HG02884 (cell line): ENCODE data around the gene PCNX2.
"Not testable (repeated sequence)": the region's sequence is repeated elsewhere in the genome, so short reads cannot be mapped to it uniquely, and the experiment has no call there.

ENCODE experiments used
- ATAC-seq: cut with Tn5 transposase; IDR thresholded peaks from one replicate; pipeline ENCODE4 v1.9.1; 2021; ENCODE audit warnings: mild to moderate bottlenecking, moderate library complexity; ENCODE audit not compliant: unreplicated experiment

PCNX2 gene

GRCh38 chr1:233019083-233019482 lies 276.4 kb downstream of the PCNX2 start:
- ATAC-seq, result no peak

GRCh38 chr1:233016798-233017197 lies 278.7 kb downstream of the PCNX2 start:
- no peak for ATAC-seq

GRCh38 chr1:233015965-233016364 lies 279.6 kb downstream of the PCNX2 start:
- no peak for ATAC-seq

GRCh38 chr1:233012021-233012420 lies 283.5 kb downstream of the PCNX2 start:
- no peak for ATAC-seq

- ATAC-seq, result no peak
Measured at GRCh38 chr1:233010146-233010545, 285.4 kb downstream of the PCNX2 start.

- no peak for ATAC-seq
Measured at GRCh38 chr1:233006541-233006973, 289.0 kb downstream of the PCNX2 start.

GRCh38 chr1:233006108-233006507 lies 289.4 kb downstream of the PCNX2 start:
- ATAC-seq, result no peak

GRCh38 chr1:233005703-233006102 lies 289.8 kb downstream of the PCNX2 start:
- ATAC-seq, result no peak

GRCh38 chr1:233005156-233005555 lies 290.4 kb downstream of the PCNX2 start:
- no peak for ATAC-seq

GRCh38 chr1:233004451-233004850 lies 291.1 kb downstream of the PCNX2 start:
- ATAC-seq, result no peak

- ATAC-seq, result not testable (repeated sequence)
Measured at GRCh38 chr1:233003638-233004037, 291.9 kb downstream of the PCNX2 start.

- ATAC-seq, result no peak
Measured at GRCh38 chr1:232999956-233000625, 295.4 kb downstream of the PCNX2 start.

- no peak for ATAC-seq
Measured at GRCh38 chr1:232998646-232999045, 296.9 kb downstream of the PCNX2 start.

GRCh38 chr1:232998138-232998537 lies 297.4 kb downstream of the PCNX2 start:
- ATAC-seq, result no peak

- ATAC-seq, result no peak
Measured at GRCh38 chr1:232996143-232996542, 299.4 kb downstream of the PCNX2 start.

- ATAC-seq, result no peak
Measured at GRCh38 chr1:232995189-232995588, 300.3 kb downstream of the PCNX2 start.

- no peak for ATAC-seq
Measured at GRCh38 chr1:232993555-232993954, 302.0 kb downstream of the PCNX2 start.

- ATAC-seq, result no peak
Measured at GRCh38 chr1:232992227-232992626, 303.3 kb downstream of the PCNX2 start.

- ATAC-seq, result no peak
Measured at GRCh38 chr1:232991238-232991637, 304.3 kb downstream of the PCNX2 start.

- no peak for ATAC-seq
Measured at GRCh38 chr1:232990176-232991128, 305.1 kb downstream of the PCNX2 start.

- no peak for ATAC-seq
Measured at GRCh38 chr1:232988572-232989040, 306.9 kb downstream of the PCNX2 start.

- no peak for ATAC-seq
Measured at GRCh38 chr1:232987774-232988140, 307.8 kb downstream of the PCNX2 start.
